ENCODE results near the gene GFOD1. TPM values are rescaled to one million over a fixed set of nuclear protein-coding genes. Genes with fewer than 3 reads are reported as not detected.
"Not testable (repeated sequence)": the region's sequence is repeated elsewhere in the genome, so short reads cannot be mapped to it uniquely, and the experiment has no call there.

Gene GFOD1
- total and polyA plus RNA-seq, 2 donors: 9.8 to 13.7 TPM

GRCh38 chr6:13346245-13346644 lies 141.2 kb downstream of the GFOD1 start:
- no peaks in the 10 kb centered on the region for H3K36me3 ChIP-seq (ENCODE audit: insufficient read depth)
- no peak for DNase-seq (ENCODE audit: extremely low spot score)
- H3K27ac ChIP-seq (ENCODE audit: low read depth): no peak overlapping the region
- H3K4me1 ChIP-seq (ENCODE audit: insufficient read depth): no peaks in the 10 kb centered on the region
- WGBS: 92% methylated on average over 5 of the region's 5 CpGs
- no peak overlapping the region for H3K4me3 ChIP-seq (ENCODE audit: low read depth, low read length)

DNA sequence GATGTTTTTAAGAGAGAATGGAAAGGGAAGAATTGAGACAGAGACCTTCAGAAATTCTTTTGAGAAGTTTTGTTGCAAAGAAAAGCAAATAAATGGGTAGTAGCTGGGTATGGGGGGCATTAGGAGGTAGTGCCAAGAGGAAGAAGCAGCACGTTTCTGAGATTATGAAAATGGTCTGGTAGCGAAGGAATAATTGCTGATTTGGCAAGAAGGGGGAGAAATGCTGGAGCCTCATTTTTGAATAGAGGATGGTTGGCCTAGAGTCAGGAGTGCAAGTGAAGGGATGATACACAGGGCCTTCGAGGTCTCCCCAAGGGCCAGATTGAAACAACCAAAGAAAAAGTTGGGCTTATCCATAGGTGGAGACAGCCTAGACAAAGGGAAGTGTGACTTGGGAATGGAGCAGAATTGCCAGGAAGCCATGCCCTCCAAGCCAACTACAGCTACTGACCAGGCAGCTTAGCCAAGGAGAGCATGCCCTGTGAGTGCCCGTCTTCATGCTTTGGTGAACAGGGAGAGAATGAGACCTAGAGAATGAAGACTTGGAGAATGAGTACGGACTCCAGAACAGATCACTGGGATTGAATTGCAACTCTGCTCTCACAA lies 144.9 kb downstream of the GFOD1 start:
- WGBS: 92% methylated on average over 5 of the region's 5 CpGs
- no peaks in the 10 kb centered on the region for H3K36me3 ChIP-seq (ENCODE audit: insufficient read depth)

DNA sequence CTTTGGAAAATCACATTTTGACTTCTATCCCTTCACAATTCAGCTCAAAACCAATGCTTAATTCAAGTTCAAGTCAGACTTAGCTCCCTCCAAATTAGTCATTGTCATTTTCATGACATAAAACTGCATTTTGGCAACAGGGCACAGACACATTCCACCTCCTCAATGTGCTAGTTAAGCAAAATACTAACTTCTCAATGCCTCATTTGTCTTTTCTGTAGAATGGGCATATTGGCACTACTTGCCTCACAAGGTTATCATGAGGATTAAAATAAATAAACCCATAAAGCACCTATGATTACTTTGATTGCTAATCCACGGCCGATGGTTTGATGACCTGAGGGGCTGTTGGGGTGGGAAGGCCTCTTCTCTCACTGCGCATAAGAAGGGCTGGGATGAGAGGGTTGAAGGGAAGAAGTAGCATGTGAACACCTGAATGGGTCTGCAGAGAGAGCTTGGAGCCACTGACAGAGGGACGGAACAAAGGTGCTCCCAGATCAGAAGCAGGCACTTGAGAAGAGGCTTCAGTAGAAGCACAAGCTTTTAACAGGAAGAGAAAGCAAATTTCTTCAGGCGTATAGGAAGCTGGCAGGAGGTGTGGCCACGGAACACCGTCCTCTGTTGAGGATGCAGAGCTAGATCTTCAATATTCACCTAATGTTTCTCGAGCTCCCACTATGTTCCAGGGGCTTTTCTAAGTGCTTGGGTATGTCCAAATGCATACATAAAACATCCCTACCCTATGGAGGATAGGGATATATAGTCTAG lies 147.4 kb downstream of the GFOD1 start:
- 83% methylated on average over 8 of the region's 8 CpGs for WGBS
- DNase-seq (ENCODE audit: extremely low spot score): no peak
- Histone ChIP-seq H3K36me3 (ENCODE audit: insufficient read depth) (no peaks in the 10 kb centered on the region), H3K27ac (ENCODE audit: low read depth) (no peak overlapping the region), H3K4me1 (ENCODE audit: insufficient read depth) (no peaks in the 10 kb centered on the region), H3K4me3 (ENCODE audit: low read depth, low read length) (no peak overlapping the region)

More for the DNA sequence above, 144.9 kb downstream of the GFOD1 start:
- Histone ChIP-seq H3K27ac (ENCODE audit: low read depth) (no peak overlapping the region), H3K4me1 (ENCODE audit: insufficient read depth) (no peaks in the 10 kb centered on the region), H3K4me3 (ENCODE audit: low read depth, low read length) (no peak overlapping the region)
- DNase-seq (ENCODE audit: extremely low spot score): no peak

DNA sequence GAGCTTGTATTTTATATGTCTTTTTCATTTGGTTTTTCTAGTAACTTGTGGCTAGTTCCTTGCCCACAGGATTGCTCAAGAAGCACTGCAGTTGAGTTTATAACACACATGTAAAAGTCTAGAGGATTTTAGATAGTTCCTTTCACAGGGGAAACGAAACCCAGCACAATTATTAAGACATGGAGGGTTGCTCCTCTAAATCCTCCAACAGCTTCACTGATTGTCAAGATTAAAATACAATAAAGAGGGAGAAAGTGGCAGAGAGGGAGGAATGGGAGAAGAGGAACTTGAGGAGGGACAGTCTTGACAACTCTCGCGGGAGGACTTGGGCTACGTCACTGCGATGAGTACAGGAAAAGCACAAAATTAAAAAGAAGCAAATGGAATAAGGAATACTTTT lies 149.4 kb downstream of the GFOD1 start:
- Histone ChIP-seq H3K4me3 (ENCODE audit: low read depth, low read length) (no peak overlapping the region), H3K4me1 (ENCODE audit: insufficient read depth) (no peaks in the 10 kb centered on the region), H3K27ac (ENCODE audit: low read depth) (no peak overlapping the region), H3K36me3 (ENCODE audit: insufficient read depth) (no peaks in the 10 kb centered on the region)
- no peak for DNase-seq (ENCODE audit: extremely low spot score)
- whole genome bisulfite sequencing: 87% methylated on average over 5 of the region's 5 CpGs

- 22% methylated on average over 11 of the region's 11 CpGs for WGBS
- Histone ChIP-seq H3K36me3 (ENCODE audit: insufficient read depth) (no peaks in the 10 kb centered on the region), H3K4me1 (ENCODE audit: insufficient read depth) (no peaks in the 10 kb centered on the region), H3K4me3 (ENCODE audit: low read depth, low read length) (no peak overlapping the region), H3K27ac (ENCODE audit: low read depth) (no peak overlapping the region)
- DNase-seq (ENCODE audit: extremely low spot score): peak; percentile 57
Measured at GRCh38 chr6:13336553-13336952, 150.8 kb downstream of the GFOD1 start.

- H3K27ac ChIP-seq (ENCODE audit: low read depth): no peak overlapping the region
- no peak for DNase-seq (ENCODE audit: extremely low spot score)
- no peak overlapping the region for H3K4me3 ChIP-seq (ENCODE audit: low read depth, low read length)
- no peaks in the 10 kb centered on the region for H3K4me1 ChIP-seq (ENCODE audit: insufficient read depth)
- WGBS: 50% methylated on average over 3 of the region's 3 CpGs
- H3K36me3 ChIP-seq (ENCODE audit: insufficient read depth): no peaks in the 10 kb centered on the region
Measured at GRCh38 chr6:13334953-13335352, 152.4 kb downstream of the GFOD1 start.

GRCh38 chr6:13332349-13332706 lies 155.1 kb downstream of the GFOD1 start:
- DNase-seq (ENCODE audit: extremely low spot score): no peak
- Histone ChIP-seq H3K4me1 (ENCODE audit: insufficient read depth) (no peaks in the 10 kb centered on the region), H3K36me3 (ENCODE audit: insufficient read depth) (no peaks in the 10 kb centered on the region), H3K4me3 (ENCODE audit: low read depth, low read length) (no peak overlapping the region), H3K27ac (ENCODE audit: low read depth) (no peak overlapping the region)
- 66% methylated on average over 2 of the region's 2 CpGs for WGBS

GRCh38 chr6:13331516-13332348 lies 155.7 kb downstream of the GFOD1 start:
- H3K4me3 ChIP-seq (ENCODE audit: low read depth, low read length): no peak overlapping the region
- H3K36me3 ChIP-seq (ENCODE audit: insufficient read depth): no peaks in the 10 kb centered on the region
- H3K27ac ChIP-seq (ENCODE audit: low read depth): no peak overlapping the region
- WGBS: 52% methylated on average over 13 of the region's 13 CpGs
- H3K4me1 ChIP-seq (ENCODE audit: insufficient read depth): no peaks in the 10 kb centered on the region
- DNase-seq (ENCODE audit: extremely low spot score): no peak

- H3K36me3 ChIP-seq (ENCODE audit: insufficient read depth): no peaks in the 10 kb centered on the region
- no peaks in the 10 kb centered on the region for H3K4me1 ChIP-seq (ENCODE audit: insufficient read depth)
- 6% methylated on average over 2 of the region's 2 CpGs for WGBS
- no peak for DNase-seq (ENCODE audit: extremely low spot score)
- peak overlapping the region; percentile 94 for H3K27ac ChIP-seq (ENCODE audit: low read depth)
- H3K4me3 ChIP-seq (ENCODE audit: low read depth, low read length): peak overlapping the region; percentile 92
Measured at GRCh38 chr6:13328875-13329183, 158.6 kb downstream of the GFOD1 start.

DNA sequence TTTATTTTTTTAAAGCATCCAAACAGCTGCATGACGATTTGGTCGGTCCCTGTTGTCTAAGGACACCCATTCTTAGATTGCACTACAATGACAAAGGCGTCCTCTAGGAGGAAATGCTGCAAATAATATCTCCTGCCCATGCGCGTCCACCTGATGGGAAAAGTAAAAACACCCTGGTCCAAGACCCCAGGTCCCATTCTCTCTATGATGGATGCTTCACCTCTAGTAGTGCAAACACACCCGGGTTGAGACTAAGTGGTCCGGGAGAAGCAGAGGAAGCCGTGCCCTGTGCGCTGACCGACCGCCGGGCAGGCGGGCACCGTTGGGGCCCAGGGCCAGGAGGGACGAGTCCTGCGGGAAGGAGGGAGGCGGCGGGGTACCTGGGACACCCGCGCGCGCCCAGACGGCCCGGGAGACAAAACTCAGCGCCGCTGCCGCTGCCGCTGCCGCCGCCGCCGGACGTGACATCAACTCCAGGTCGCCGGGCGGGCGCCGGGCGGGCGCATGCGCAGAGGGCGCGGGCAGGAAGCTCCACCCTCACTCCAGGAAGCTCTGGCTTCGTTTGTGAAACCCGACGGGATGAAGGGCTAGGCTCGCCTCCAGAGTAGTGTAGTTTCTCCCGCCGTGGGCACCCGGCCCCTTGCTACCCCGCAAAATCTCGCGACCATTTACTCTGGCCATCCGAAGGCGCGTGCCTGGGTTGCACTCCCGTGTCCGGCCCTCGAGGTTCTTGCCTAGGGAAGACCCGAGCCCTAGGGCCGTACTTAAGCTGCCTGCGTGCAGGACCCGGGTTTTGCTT lies 159.1 kb downstream of the GFOD1 start, which contains the start of gene TBC1D7:
TBC1D7 (minus strand) TSS at position 462 of the 799 bp plus-strand sequence. CDS start 1,639 bp downstream, outside the sequence.
- Histone ChIP-seq H3K4me3 (ENCODE audit: low read depth, low read length) (peak within 1 kb of the TSS; percentile 92), H3K27ac (ENCODE audit: low read depth) (peak within 1 kb of the TSS; percentile 94), H3K36me3 (ENCODE audit: insufficient read depth) (no peaks in the 10 kb centered on the region), H3K4me1 (ENCODE audit: insufficient read depth) (no peaks in the 10 kb centered on the region)
- peak; percentile 72 for DNase-seq (ENCODE audit: extremely low spot score)
- WGBS: under 1% methylated on average over 63 of the region's 63 CpGs

GRCh38 chr6:13327691-13328075 lies 159.7 kb downstream of the GFOD1 start:
- peak overlapping the region; percentile 92 for H3K4me3 ChIP-seq (ENCODE audit: low read depth, low read length)
- peak; percentile 15 for DNase-seq (ENCODE audit: extremely low spot score)
- H3K4me1 ChIP-seq (ENCODE audit: insufficient read depth): no peaks in the 10 kb centered on the region
- under 1% methylated on average over 10 of the region's 10 CpGs for WGBS
- no peaks in the 10 kb centered on the region for H3K36me3 ChIP-seq (ENCODE audit: insufficient read depth)
- H3K27ac ChIP-seq (ENCODE audit: low read depth): no peak overlapping the region

GRCh38 chr6:13326031-13326586 lies 161.3 kb downstream of the GFOD1 start:
- WGBS: 81% methylated on average over 3 of the region's 3 CpGs
- not testable (repeated sequence) for H3K4me1 ChIP-seq (ENCODE audit: insufficient read depth); H3K4me3 ChIP-seq (ENCODE audit: low read depth, low read length); H3K27ac ChIP-seq (ENCODE audit: low read depth); DNase-seq (ENCODE audit: extremely low spot score); H3K36me3 ChIP-seq (ENCODE audit: insufficient read depth)

All from urinary bladder (tissue), 4 donors.